Astrocyte (in vitro differentiated cells and primary cell): ENCODE data around the gene TBX6.

Source experiments
- CTCF ChIP-seq: IDR thresholded peaks from 2 replicates; pipeline ENCODE4 v1.5.1; 2011; ENCODE audit warnings: low read depth, mild to moderate bottlenecking, inconsistent platforms, low read length, moderate library complexity; ENCODE audit not compliant: insufficient read depth
- EZH2 ChIP-seq: IDR thresholded peaks from 2 replicates; pipeline ENCODE4 v1.6.1; 2012; ENCODE audit warnings: mild to moderate bottlenecking, low read length, inconsistent platforms; ENCODE audit not compliant: insufficient read depth

- TF ChIP-seq CTCF (no peak), EZH2 (no peak)
Observed at GRCh38 chr16:30053376-30054015, 38.2 kb downstream of the TBX6 start.
